B cell (primary cell): ENCODE results near the gene HSH2D. TPM values are rescaled to one million over a fixed set of nuclear protein-coding genes. Genes with fewer than 3 reads are reported as not detected.
A peak's percentile ranks its signal among the peaks of the same experiment; 100 is the strongest.

Source experiments
- ATAC-seq: fragments of 200-7000 bp; cut with Tn5 transposase; one replicate; pipeline ENCODE4 v1.10.0; 2021; ENCODE audit warnings: low read depth, mild to moderate bottlenecking, moderate number of reproducible peaks, moderate library complexity
- CTCF ChIA-PET: fragments of 350-600 bp; sonication (Branson Sonifier 250); formaldehyde crosslinking; loops from one replicate; lab custom pipeline; 2021; ENCODE audit warnings: antibody characterized with exemption, inconsistent platforms; lab: Charles Lee
- POLR2A ChIA-PET: fragments of 350-600 bp; sonication (Branson Sonifier 250); formaldehyde crosslinking; loops from one replicate; lab custom pipeline; 2021; ENCODE audit warnings: antibody characterized with exemption; lab: Charles Lee
- DNase-seq: peaks from one replicate; pipeline ENCODE4 v3.0.0; 2013
- H2AFZ ChIP-seq: 2 replicates; pipeline ENCODE4 v1.6.1; 2012; ENCODE audit warnings: mild to moderate bottlenecking, low read depth, low read length; ENCODE audit not compliant: insufficient read depth, poor library complexity, severe bottlenecking
- H3K27ac ChIP-seq, 2 donors: 1 replicate in 1 of 2; 2 replicates in 1 of 2; pipeline ENCODE4 v1.5.1; 2012 to 2013; ENCODE audit warnings: low read length in 2 of 2, mild to moderate bottlenecking in 2 of 2, moderate library complexity in 1 of 2
- H3K27me3 ChIP-seq, 4 experiments: fragments of 200-600 bp in 1 of 4; sonication (generic) in 1 of 4; replicated peaks in 1 of 4; 1 replicate in 2 of 4; 2 replicates in 2 of 4; pipeline versions ENCODE4 v1.6.1 to v1.7.0; 2013 to 2016; ENCODE audit warnings: low read length in 3 of 4, mild to moderate bottlenecking in 2 of 4, mixed read lengths in 1 of 4, moderate library complexity in 1 of 4; ENCODE audit not compliant: insufficient read depth in 4 of 4, control insufficient read depth in 3 of 4; ENCODE audit errors: control extremely low read depth in 1 of 4
- H3K36me3 ChIP-seq, 2 experiments: replicated peaks in 1 of 2; 1 replicate in 1 of 2; 2 replicates in 1 of 2; pipeline versions ENCODE4 v1.6.1 to v1.7.1; 2013; ENCODE audit warnings: low read length in 1 of 2; ENCODE audit not compliant: insufficient read depth in 2 of 2, control insufficient read depth in 1 of 2; ENCODE audit errors: control extremely low read depth in 1 of 2, extremely low read depth in 1 of 2
- H3K4me1 ChIP-seq, 2 donors: fragments of 200-600 bp in 1 of 2; sonication (generic) in 1 of 2; 1 replicate in 1 of 2; 2 replicates in 1 of 2; pipeline versions ENCODE4 v1.5.1 to v1.6.1; 2013 to 2017; ENCODE audit warnings: low read length in 2 of 2; ENCODE audit not compliant: control insufficient read depth in 2 of 2, insufficient read depth in 2 of 2
- H3K4me2 ChIP-seq: replicated peaks from 2 replicates; pipeline ENCODE3; 2012; ENCODE audit warnings: mild to moderate bottlenecking, low read depth, low read length; ENCODE audit not compliant: poor library complexity, severe bottlenecking
- H3K4me3 ChIP-seq, 5 experiments: fragments of 200-600 bp in 1 of 5; sonication (generic) in 1 of 5; 1 replicate in 3 of 5; 2 replicates in 2 of 5; pipeline versions ENCODE4 v1.5.1 to v1.7.0; 2011 to 2016; ENCODE audit warnings: low read length in 4 of 5, mild to moderate bottlenecking in 4 of 5, low read depth in 2 of 5, control low read depth in 1 of 5, moderate library complexity in 1 of 5; ENCODE audit not compliant: insufficient read depth in 1 of 5; ENCODE audit errors: control extremely low read depth in 1 of 5, extremely low read depth in 1 of 5
- H3K79me2 ChIP-seq: fragments of 200-600 bp; sonication (generic); one replicate; pipeline ENCODE4 v1.6.0; 2016; ENCODE audit warnings: low read length; ENCODE audit not compliant: control insufficient read depth, insufficient read depth
- H3K9ac ChIP-seq: fragments of 200-600 bp; sonication (generic); 2 replicates; pipeline ENCODE4 v1.6.1; 2017; ENCODE audit warnings: mild to moderate bottlenecking, low read length, moderate library complexity
- H3K9me3 ChIP-seq, 3 donors: one replicate each; pipeline versions ENCODE4 v1.6.1 to v1.7.1; 2013; ENCODE audit warnings: low read length in 2 of 3; ENCODE audit not compliant: control insufficient read depth in 2 of 3, insufficient read depth in 1 of 3; ENCODE audit errors: control extremely low read depth in 1 of 3
- H4K20me1 ChIP-seq: 2 replicates; pipeline ENCODE4 v1.6.0; 2012; ENCODE audit warnings: mild to moderate bottlenecking, low read length; ENCODE audit not compliant: insufficient read depth, control insufficient read depth, poor library complexity, severe bottlenecking
- H3K27ac Mint-ChIP-seq: one replicate; pipeline ENCODE4 v1.8.0; 2021; ENCODE audit warnings: mixed read lengths
- H3K27me3 Mint-ChIP-seq: one replicate; pipeline ENCODE4 v1.8.0; 2021; ENCODE audit warnings: mixed read lengths
- H3K4me1 Mint-ChIP-seq: one replicate; pipeline ENCODE4 v1.8.0; 2021; ENCODE audit warnings: mixed read lengths
- H3K4me3 Mint-ChIP-seq: one replicate; pipeline ENCODE4 v1.8.0; 2021; ENCODE audit warnings: mixed read lengths
- H3K9me3 Mint-ChIP-seq: one replicate; pipeline ENCODE4 v1.8.0; 2022; ENCODE audit warnings: mixed read lengths; ENCODE audit not compliant: insufficient read depth
- CTCF ChIP-seq: fragments of 200-600 bp; IDR thresholded peaks from one replicate; pipeline ENCODE4 v1.8.0; 2022; ENCODE audit warnings: antibody characterized with exemption, mild to moderate bottlenecking
- EZH2 ChIP-seq: IDR thresholded peaks from 2 replicates; pipeline ENCODE4 v1.6.1; 2012; ENCODE audit warnings: borderline replicate concordance, low read depth, mild to moderate bottlenecking, moderate library complexity, low read length; ENCODE audit not compliant: insufficient read depth, poor library complexity, severe bottlenecking
- WGBS: methylation state at CpG from one replicate; pipeline ENCODE4 v1.1.5; 2013; ENCODE audit warnings: missing lambda C conversion rate; ENCODE audit not compliant: insufficient coverage; 5-methylcytosine and 5-hydroxymethylcytosine counted together
- intact Hi-C: fragments of 100-400 bp; cut with micrococcal nuclease; formaldehyde crosslinking; loops from one replicate; pipeline ENCODE4 v1.10.0; 2022
- polyA plus RNA-seq: library from polyadenylated mRNA; depleted of rRNA; stranded (reverse); fragments of >200 nt; gene quantifications from 2 replicates; pipeline ENCODE4 v1.2.3, GENCODE V29; 2012
- total RNA-seq, 2 donors: library from RNA; stranded (reverse); fragments of 120-200 nt in 1 of 2; gene quantifications; 1 replicate in 1 of 2; 2 replicates in 1 of 2; pipeline versions ENCODE4 v1.2.3 to v1.2.4, GENCODE V29; 2013 to 2022

Gene HSH2D
- total and polyA plus RNA-seq, 2 donors (not counting 1 experiment from before 2014, with no cell fraction given), result 259 to 299 TPM

- H3K9ac ChIP-seq, result no peak overlapping the region
- H3K27ac ChIP-seq, result no peak overlapping the region
- H3K4me2 ChIP-seq, result no peak overlapping the region
- POLR2A ChIA-PET, result interaction anchor here (0.5 to 1.7 kb wide), 6 partner anchors 10 to 42 kb away, joined by 3 to 14 read pairs (median 6); partner anchors contain the start of gene HSH2D
- H3K4me1 ChIP-seq, result peaks cover 14% of the 10 kb centered on the region in 2 donors
- H3K27ac Mint-ChIP-seq, result no peak overlapping the region
- DNase-seq (no peak), ATAC-seq (no peak)
- H3K4me1 Mint-ChIP-seq, result peaks cover 18% of the 10 kb centered on the region
- intact Hi-C loops, result no loop called here
- WGBS, result 100% methylated on average over 2 of the region's 5 CpGs
- no peaks in the 10 kb centered on the region for H3K27me3 Mint-ChIP-seq
- no peaks in the 10 kb centered on the region for H3K27me3 ChIP-seq
- H3K36me3 ChIP-seq, result peaks cover 0 to 33% of the 10 kb centered on the region in 2 experiments
- H3K4me3 ChIP-seq, result no peak overlapping the region
- peaks cover 25% of the 10 kb centered on the region for H4K20me1 ChIP-seq
- CTCF ChIA-PET, result no interaction called here
- no peak overlapping the region for H2AFZ ChIP-seq
- no peak for TF ChIP-seq EZH2
- no peak for TF ChIP-seq CTCF
- no peaks in the 10 kb centered on the region for H3K9me3 Mint-ChIP-seq
- H3K4me3 Mint-ChIP-seq, result no peak overlapping the region
- no peaks in the 10 kb centered on the region for H3K9me3 ChIP-seq
- H3K79me2 ChIP-seq, result no peaks in the 10 kb centered on the region
These were observed 16.2 kb downstream of the HSH2D start for GRCh38 chr19:16159655-16160054.

DNA sequence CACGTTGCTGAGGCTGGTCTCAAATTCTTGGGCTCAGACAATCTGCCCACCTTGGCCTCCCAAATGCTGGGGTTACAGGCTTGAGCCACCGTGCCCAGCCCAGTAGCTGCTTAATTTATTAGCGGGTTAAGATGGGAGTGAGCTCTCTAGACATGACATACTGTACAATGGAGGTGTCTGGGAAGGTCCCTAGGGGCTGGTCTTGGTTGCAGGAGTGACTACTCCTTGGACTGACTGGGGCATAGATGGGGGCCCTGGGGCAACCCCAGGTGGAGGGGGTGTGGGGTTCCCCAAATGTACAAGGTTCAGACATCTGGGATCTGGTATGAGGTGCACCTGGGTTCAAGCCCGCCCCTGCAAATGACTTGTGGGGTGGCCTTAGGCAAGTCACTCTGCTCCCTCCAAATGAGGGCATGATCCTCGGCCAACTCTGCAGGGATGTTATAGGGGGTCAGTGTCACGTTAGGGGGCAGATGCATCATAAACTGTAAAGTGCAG, 17.0 kb downstream of the HSH2D start:
- peak overlapping the region; percentile 15 for H3K27ac Mint-ChIP-seq
- Histone ChIP-seq H3K9ac (no peak overlapping the region), H3K27ac (no peak overlapping the region), H3K4me3 (no peak overlapping the region), H3K4me2 (no peak overlapping the region), H3K79me2 (no peaks in the 10 kb centered on the region), H3K27me3 (no peaks in the 10 kb centered on the region), H3K9me3 (no peaks in the 10 kb centered on the region), H4K20me1 (peaks cover 17% of the 10 kb centered on the region), H3K4me1 (peaks cover 6% of the 10 kb centered on the region in 2 donors), H2AFZ (no peak overlapping the region), H3K36me3 (peaks cover 0 to 25% of the 10 kb centered on the region in 2 experiments)
- WGBS, result 86% methylated on average over 3 of the region's 6 CpGs
- ChIA-PET CTCF (interaction anchor here (0.7 to 1.0 kb wide), 2 partner anchors 34 to 479 kb away, joined by 3 to 4 read pairs; no protein-coding TSS in a partner anchor), POLR2A (interaction anchor here (0.5 to 1.7 kb wide), 2 partner anchors 11 to 40 kb away, joined by 6 to 12 read pairs; no protein-coding TSS in a partner anchor)
- no peaks in the 10 kb centered on the region for H3K9me3 Mint-ChIP-seq
- DNase-seq (no peak), ATAC-seq (peak; percentile 18)
- TF ChIP-seq CTCF (no peak), EZH2 (no peak)
- intact Hi-C loops, result no loop called here
- H3K4me1 Mint-ChIP-seq, result peaks cover 10% of the 10 kb centered on the region
- H3K4me3 Mint-ChIP-seq, result no peak overlapping the region
- H3K27me3 Mint-ChIP-seq, result no peaks in the 10 kb centered on the region
